Gastrocnemius medialis (tissue), 4 donors: ENCODE data around the gene LENEP. TPM values are rescaled to one million over a fixed set of nuclear protein-coding genes. Genes with fewer than 3 reads are reported as not detected.
A peak's percentile ranks its signal among the peaks of the same experiment; 100 is the strongest.

ENCODE experiments used
- ATAC-seq, 2 donors: fragments of 150-250 bp; one replicate each; pipeline ENCODE4 v1.9.1; 2016
- DNase-seq, 2 donors: peaks; one replicate each; pipeline ENCODE4 v3.0.0-alpha.2; 2019
- H3K27ac ChIP-seq, 4 donors: fragments of 200-600 bp; sonication (generic); 1 replicate in 1 of 4; 2 replicates in 3 of 4; pipeline ENCODE4 v1.5.1; 2016 to 2018; ENCODE audit warnings: mild to moderate bottlenecking in 2 of 4, moderate library complexity in 1 of 4
- H3K27me3 ChIP-seq, 3 donors: fragments of 200-600 bp; sonication (generic) in 2 of 3; 1 replicate in 1 of 3; 2 replicates in 2 of 3; pipeline versions ENCODE4 v1.5.1 to v1.6.0; 2016 to 2019; ENCODE audit warnings: mild to moderate bottlenecking in 1 of 3, moderate library complexity in 1 of 3
- H3K36me3 ChIP-seq, 2 donors: fragments of 200-600 bp; sonication (generic) in 1 of 2; one replicate each; pipeline ENCODE4 v1.5.1; 2017 to 2018
- H3K4me1 ChIP-seq, 2 donors: fragments of 200-600 bp; sonication (generic) in 1 of 2; one replicate each; pipeline ENCODE4 v1.5.1; 2016 to 2017; ENCODE audit warnings: mild to moderate bottlenecking in 2 of 2
- H3K4me3 ChIP-seq, 4 donors: fragments of 200-600 bp; sonication (generic) in 3 of 4; 1 replicate in 1 of 4; 2 replicates in 3 of 4; pipeline ENCODE4 v1.5.1; 2016 to 2019; ENCODE audit warnings: mild to moderate bottlenecking in 2 of 4
- H3K9me3 ChIP-seq, 3 donors: fragments of 200-600 bp; sonication (generic) in 2 of 3; 1 replicate in 1 of 3; 2 replicates in 2 of 3; pipeline ENCODE4 v1.5.1; 2016 to 2019
- CTCF ChIP-seq, 5 experiments: fragments of 450-650 bp in 3 of 5; fragments of 200-600 bp in 2 of 5; sonication (generic) in 2 of 5; IDR thresholded peaks in 4 of 5; conservative IDR thresholded peaks in 1 of 5; 1 replicate in 4 of 5; 2 replicates in 1 of 5; pipeline ENCODE4 v1.5.1; 2016 to 2019; ENCODE audit warnings: antibody characterized with exemption in 5 of 5, mild to moderate bottlenecking in 3 of 5, moderate library complexity in 3 of 5
- POLR2A ChIP-seq, 2 donors: fragments of 450-650 bp; IDR thresholded peaks; one replicate each; pipeline ENCODE4 v1.6.1; 2017; ENCODE audit warnings: antibody characterized with exemption in 2 of 2, mild to moderate bottlenecking in 2 of 2, moderate library complexity in 2 of 2
- in situ Hi-C, 4 donors: fragments of 200-750 bp; cut with MboI; loops; one replicate each; pipeline versions ENCODE4 v1.15.0 to v1.8.0; 2017; ENCODE audit warnings: low sequenced_read_pairs in 4 of 4
- intact Hi-C: fragments of 100-400 bp; cut with DNase I; formaldehyde crosslinking; loops from one replicate; pipeline ENCODE4 v1.15.1; 2023; ENCODE audit warnings: low total_unique reads
- total RNA-seq, 4 donors: library from RNA; depleted of rRNA; stranded (reverse); fragments of >200 nt; gene quantifications; one replicate each; pipeline versions ENCODE4 v1.1.0 to v1.2.3, GENCODE V29; 2016

LENEP gene
- total RNA-seq, 4 donors from 2014 or later = not detected

GRCh38 chr1:155002464-155003226 lies 9.3 kb downstream of the LENEP start, which contains the start of gene ZBTB7B:
ZBTB7B (plus strand) TSS chr1:155002802; CDS start chr1:155014661, 11,859 bp downstream.
- Histone ChIP-seq H3K4me3 (peak within 1 kb of the TSS; percentile 94 to 99 (median 96)), H3K9me3 (no peaks in the 10 kb centered on the region), H3K27me3 (no peaks in the 10 kb centered on the region), H3K36me3 (no peaks in the 10 kb centered on the region), H3K4me1 (peaks cover 41 to 60% of the 10 kb centered on the region in 2 donors), H3K27ac (peak within 1 kb of the TSS; percentile 95 to 99 (median 98))
- DNase-seq (peak in 1 of 2 donors; percentile 54), ATAC-seq (peak; percentile 2 to 14)
- in situ Hi-C loops = no loop called here
- TF ChIP-seq POLR2A (IDR thresholded peaks at IDR 0.05) = peak in 1 of 2 donors; percentile 12
- no peak for TF ChIP-seq CTCF (IDR thresholded peaks at IDR 0.05 in 4 of 5, conservative IDR thresholded peaks at IDR 0.05 in 1 of 5)
- intact Hi-C loops = loop anchor here (1.0 to 10.0 kb wide), 6 partner anchors 15 to 1492 kb away; partner anchors contain the start of genes SLC50A1 and UBE2Q1

GRCh38 chr1:155003227-155003765 lies 9.9 kb downstream of the LENEP start:
- TF ChIP-seq CTCF (IDR thresholded peaks at IDR 0.05 in 4 of 5, conservative IDR thresholded peaks at IDR 0.05 in 1 of 5) (no peak), POLR2A (IDR thresholded peaks at IDR 0.05) (no peak)
- intact Hi-C loops = loop anchor here (5.0 to 10.0 kb wide), 5 partner anchors 134 to 1492 kb away; partner anchors contain the start of genes SLC50A1 and UBE2Q1
- ATAC-seq (no peak), DNase-seq (no peak)
- in situ Hi-C loops = no loop called here
- peaks cover 46 to 63% of the 10 kb centered on the region in 2 donors for H3K4me1 ChIP-seq
- H3K9me3 ChIP-seq = no peaks in the 10 kb centered on the region
- peak overlapping the region; percentile 94 to 99 (median 96) for H3K4me3 ChIP-seq
- no peaks in the 10 kb centered on the region for H3K27me3 ChIP-seq
- H3K27ac ChIP-seq = peak overlapping the region; percentile 95 to 99 (median 98)
- no peaks in the 10 kb centered on the region for H3K36me3 ChIP-seq

GRCh38 chr1:155003766-155004351 lies 10.5 kb downstream of the LENEP start:
- Histone ChIP-seq H3K4me3 (peak overlapping the region; percentile 94 to 99 (median 96)), H3K9me3 (no peaks in the 10 kb centered on the region), H3K27me3 (no peaks in the 10 kb centered on the region), H3K4me1 (peaks cover 44 to 64% of the 10 kb centered on the region in 2 donors), H3K36me3 (no peaks in the 10 kb centered on the region), H3K27ac (peak overlapping the region; percentile 95 to 99 (median 98))
- TF ChIP-seq POLR2A (IDR thresholded peaks at IDR 0.05) (peak; percentile 44 to 62), CTCF (IDR thresholded peaks at IDR 0.05 in 4 of 5, conservative IDR thresholded peaks at IDR 0.05 in 1 of 5) (no peak)
- ATAC-seq (peak; percentile 14 to 22), DNase-seq (peak; percentile 87 to 88)
- intact Hi-C loops (loop anchor here (5.0 to 10.0 kb wide), 5 partner anchors 133 to 1491 kb away; partner anchors contain the start of genes SLC50A1 and UBE2Q1), in situ Hi-C loops (no loop called here)

- ATAC-seq (no peak), DNase-seq (no peak)
- Histone ChIP-seq H3K36me3 (no peaks in the 10 kb centered on the region), H3K9me3 (no peaks in the 10 kb centered on the region), H3K4me3 (peak overlapping the region; percentile 94 to 99 (median 96)), H3K27me3 (no peaks in the 10 kb centered on the region), H3K4me1 (peaks cover 39 to 64% of the 10 kb centered on the region in 2 donors), H3K27ac (peak overlapping the region; percentile 95 to 99 (median 98))
- intact Hi-C loops = loop anchor here (5.0 to 10.0 kb wide), 6 partner anchors 133 to 1490 kb away; partner anchors contain the start of genes SLC50A1 and UBE2Q1
- TF ChIP-seq POLR2A (IDR thresholded peaks at IDR 0.05) = no peak
- TF ChIP-seq CTCF (IDR thresholded peaks at IDR 0.05 in 4 of 5, conservative IDR thresholded peaks at IDR 0.05 in 1 of 5) = no peak
- in situ Hi-C loops = no loop called here
These were observed 11.1 kb downstream of the LENEP start for GRCh38 chr1:155004352-155005075.
